ENCODE results near the gene ATP6V0D1.

DNA sequence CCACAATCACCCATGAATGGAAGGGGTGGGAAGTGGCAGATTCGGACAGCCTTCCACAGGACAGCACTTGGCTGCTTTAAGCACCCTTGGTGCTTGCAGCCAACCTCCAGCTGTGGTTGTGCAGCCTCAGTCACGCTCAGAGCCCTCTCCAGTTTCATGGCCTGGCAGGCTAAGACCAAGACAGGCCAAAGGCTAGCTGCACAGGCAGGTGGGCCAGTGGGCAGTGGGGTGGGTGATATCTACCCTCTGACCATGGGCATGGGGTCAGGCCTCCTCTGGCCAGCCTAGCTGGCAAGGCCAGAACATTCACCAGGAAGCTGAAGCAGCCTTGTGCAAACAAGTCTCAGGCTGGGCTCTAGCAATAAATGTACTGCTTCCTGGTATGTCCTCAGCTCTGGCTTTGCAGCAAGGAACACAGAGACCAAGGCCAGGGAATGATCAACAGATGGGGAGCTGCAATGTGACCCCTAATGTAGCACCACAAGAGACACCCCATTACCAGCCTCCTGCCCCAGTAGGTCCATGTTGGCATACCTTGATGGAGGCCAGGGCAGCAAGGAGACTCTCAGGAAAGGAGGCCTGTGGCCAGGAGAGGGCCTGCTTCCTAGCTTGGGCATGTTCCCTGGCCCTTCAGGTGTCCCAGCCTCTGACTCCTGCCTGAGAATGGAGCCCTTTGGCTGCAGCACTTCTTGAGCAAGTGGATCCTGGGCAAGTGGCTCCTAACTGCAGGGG, 29.1 kb downstream of the ATP6V0D1 start:
- no peak for TF ChIP-seq HDGF (IDR thresholded peaks at IDR 0.05; ENCODE audit: borderline replicate concordance)
- no peak for TF ChIP-seq NFRKB (IDR thresholded peaks at IDR 0.05)
- TF ChIP-seq SP1 (IDR thresholded peaks at IDR 0.05) = no peak
- TF ChIP-seq ELF4 (IDR thresholded peaks at IDR 0.05) = no peak
- no peak for TF ChIP-seq SUZ12 (IDR thresholded peaks at IDR 0.05)
- TF ChIP-seq, protein P1, sequence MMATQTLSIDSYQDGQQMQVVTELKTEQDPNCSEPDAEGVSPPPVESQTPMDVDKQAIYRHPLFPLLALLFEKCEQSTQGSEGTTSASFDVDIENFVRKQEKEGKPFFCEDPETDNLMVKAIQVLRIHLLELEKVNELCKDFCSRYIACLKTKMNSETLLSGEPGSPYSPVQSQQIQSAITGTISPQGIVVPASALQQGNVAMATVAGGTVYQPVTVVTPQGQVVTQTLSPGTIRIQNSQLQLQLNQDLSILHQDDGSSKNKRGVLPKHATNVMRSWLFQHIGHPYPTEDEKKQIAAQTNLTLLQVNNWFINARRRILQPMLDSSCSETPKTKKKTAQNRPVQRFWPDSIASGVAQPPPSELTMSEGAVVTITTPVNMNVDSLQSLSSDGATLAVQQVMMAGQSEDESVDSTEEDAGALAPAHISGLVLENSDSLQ (IDR thresholded peaks at IDR 0.05) = no peak
- no peak for TF ChIP-seq CTBP1 (IDR thresholded peaks at IDR 0.05; ENCODE audit: borderline replicate concordance)
- TF ChIP-seq FOXK2 (IDR thresholded peaks at IDR 0.05) = no peak
- TF ChIP-seq ARNT (IDR thresholded peaks at IDR 0.05) = no peak
- TF ChIP-seq BHLHE40 (IDR thresholded peaks at IDR 0.05; ENCODE audit: borderline replicate concordance) = no peak
- TF ChIP-seq TARDBP (IDR thresholded peaks at IDR 0.05) = no peak
- TF ChIP-seq FOXM1 (IDR thresholded peaks at IDR 0.05; ENCODE audit: borderline replicate concordance) = no peak
- TF ChIP-seq FOXA1 (IDR thresholded peaks at IDR 0.05) = no peak

All from HEK293T (cell line).